ENCODE results near the gene PTPN5. TPM values are rescaled to one million over a fixed set of nuclear protein-coding genes. Genes with fewer than 3 reads are reported as not detected.

The PTPN5 gene
- total RNA-seq, 3 donors from 2014 or later: 0.14 to 0.92 (median 0.17) TPM

DNA sequence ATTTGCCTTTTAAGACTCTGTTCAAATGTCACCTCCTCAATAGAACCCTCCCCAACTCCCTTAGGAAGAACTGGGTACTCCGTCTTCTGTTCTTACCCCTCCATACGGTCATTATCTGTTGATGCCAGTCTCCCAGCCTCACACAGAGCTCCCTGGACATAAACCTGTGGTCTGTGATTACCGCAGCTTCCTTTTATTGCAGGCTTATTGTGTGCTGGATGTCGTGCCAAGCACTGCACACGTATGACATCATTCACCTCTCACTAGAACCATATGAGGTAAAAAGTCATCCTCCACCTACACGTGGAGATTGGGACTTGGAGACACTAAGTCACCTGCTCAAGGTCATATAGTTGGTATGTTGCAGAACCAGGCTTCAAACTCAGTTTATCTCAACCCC lies 15.3 kb downstream of the PTPN5 start:
- no peak for ATAC-seq
- no peaks in the 10 kb centered on the region for H3K36me3 ChIP-seq (ENCODE audit: low read depth)
- no peak for DNase-seq
- TF ChIP-seq, protein P1, sequence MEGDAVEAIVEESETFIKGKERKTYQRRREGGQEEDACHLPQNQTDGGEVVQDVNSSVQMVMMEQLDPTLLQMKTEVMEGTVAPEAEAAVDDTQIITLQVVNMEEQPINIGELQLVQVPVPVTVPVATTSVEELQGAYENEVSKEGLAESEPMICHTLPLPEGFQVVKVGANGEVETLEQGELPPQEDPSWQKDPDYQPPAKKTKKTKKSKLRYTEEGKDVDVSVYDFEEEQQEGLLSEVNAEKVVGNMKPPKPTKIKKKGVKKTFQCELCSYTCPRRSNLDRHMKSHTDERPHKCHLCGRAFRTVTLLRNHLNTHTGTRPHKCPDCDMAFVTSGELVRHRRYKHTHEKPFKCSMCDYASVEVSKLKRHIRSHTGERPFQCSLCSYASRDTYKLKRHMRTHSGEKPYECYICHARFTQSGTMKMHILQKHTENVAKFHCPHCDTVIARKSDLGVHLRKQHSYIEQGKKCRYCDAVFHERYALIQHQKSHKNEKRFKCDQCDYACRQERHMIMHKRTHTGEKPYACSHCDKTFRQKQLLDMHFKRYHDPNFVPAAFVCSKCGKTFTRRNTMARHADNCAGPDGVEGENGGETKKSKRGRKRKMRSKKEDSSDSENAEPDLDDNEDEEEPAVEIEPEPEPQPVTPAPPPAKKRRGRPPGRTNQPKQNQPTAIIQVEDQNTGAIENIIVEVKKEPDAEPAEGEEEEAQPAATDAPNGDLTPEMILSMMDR (IDR thresholded peaks at IDR 0.05): no peak
- H3K4me1 ChIP-seq (ENCODE audit: low read depth): no peaks in the 10 kb centered on the region
- no peaks in the 10 kb centered on the region for H3K9me3 ChIP-seq
- no peak overlapping the region for H3K4me3 ChIP-seq
- intact Hi-C loops (cut with DNase I, micrococcal nuclease): no loop called here

DNA sequence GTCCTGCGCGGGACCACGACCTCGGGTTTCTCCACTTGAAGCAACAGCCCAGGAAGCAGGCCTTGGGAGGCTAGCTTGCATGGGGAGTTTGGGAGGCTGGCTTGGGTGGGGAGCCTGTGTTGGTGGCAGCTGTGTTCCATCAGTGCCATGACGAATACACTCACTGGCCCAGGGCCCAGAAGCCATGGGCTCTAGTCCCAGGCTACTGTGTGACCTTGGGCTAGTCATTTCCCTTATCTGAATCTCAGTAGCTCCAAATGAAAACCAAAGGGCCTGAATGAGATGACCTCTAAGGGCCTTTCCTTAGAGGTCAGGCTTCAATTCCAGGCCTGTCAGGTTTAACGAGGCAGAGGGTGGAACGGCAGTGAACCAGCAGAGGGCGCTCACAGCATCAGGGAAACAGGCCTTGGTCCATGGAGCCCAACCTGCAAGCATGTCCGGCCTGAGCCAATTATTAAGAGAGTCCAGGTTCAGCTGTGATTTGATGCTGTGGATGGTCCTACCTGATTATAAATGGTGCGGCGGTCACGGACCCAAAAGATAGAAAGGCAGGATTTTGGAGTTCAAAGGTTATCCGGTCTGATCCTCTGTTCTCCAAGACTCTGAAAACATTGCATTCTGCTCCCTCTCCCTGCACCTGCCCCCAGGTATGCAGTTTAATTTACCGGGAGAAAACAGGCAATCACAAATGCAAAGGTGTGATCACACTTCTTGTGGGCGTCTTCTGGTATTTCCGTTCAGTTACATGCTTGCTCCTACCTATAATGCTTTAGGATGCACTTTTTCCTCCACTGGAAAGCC lies 15.9 kb downstream of the PTPN5 start:
- no peaks in the 10 kb centered on the region for H3K4me1 ChIP-seq (ENCODE audit: low read depth)
- ATAC-seq: peak; percentile 86
- H3K4me3 ChIP-seq: no peak overlapping the region
- H3K9me3 ChIP-seq: no peaks in the 10 kb centered on the region
- TF ChIP-seq, protein P1 (IDR thresholded peaks at IDR 0.05): peak; percentile 76
- intact Hi-C loops (cut with DNase I, micrococcal nuclease): no loop called here
- peak in 2 of 3 donors; percentile 77 to 84 for DNase-seq
- no peaks in the 10 kb centered on the region for H3K36me3 ChIP-seq (ENCODE audit: low read depth)

DNA sequence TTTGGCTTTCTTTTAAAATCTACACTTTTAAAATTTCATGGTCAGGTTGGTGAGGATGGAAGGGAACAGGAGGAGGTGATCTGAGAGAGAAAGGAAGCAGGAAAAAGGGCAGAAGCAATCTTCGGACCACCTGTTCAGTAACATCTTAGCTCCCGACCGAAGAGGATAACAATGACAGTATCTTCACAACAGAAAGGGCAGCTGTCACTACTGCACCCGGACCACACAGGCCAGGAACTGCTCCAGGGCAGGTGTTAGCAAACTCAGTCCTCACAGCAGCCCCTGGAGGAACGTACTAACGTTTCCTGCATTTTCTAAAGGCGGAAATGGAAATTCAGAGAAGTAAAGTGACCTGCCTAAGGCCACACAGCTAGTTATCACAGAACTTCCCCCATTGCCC lies 16.8 kb downstream of the PTPN5 start:
- no peaks in the 10 kb centered on the region for H3K9me3 ChIP-seq
- H3K36me3 ChIP-seq (ENCODE audit: low read depth): no peaks in the 10 kb centered on the region
- TF ChIP-seq, protein P1 (IDR thresholded peaks at IDR 0.05): no peak
- H3K4me1 ChIP-seq (ENCODE audit: low read depth): no peaks in the 10 kb centered on the region
- no peak for ATAC-seq
- intact Hi-C loops (cut with DNase I, micrococcal nuclease): no loop called here
- H3K4me3 ChIP-seq: no peak overlapping the region
- no peak for DNase-seq

DNA sequence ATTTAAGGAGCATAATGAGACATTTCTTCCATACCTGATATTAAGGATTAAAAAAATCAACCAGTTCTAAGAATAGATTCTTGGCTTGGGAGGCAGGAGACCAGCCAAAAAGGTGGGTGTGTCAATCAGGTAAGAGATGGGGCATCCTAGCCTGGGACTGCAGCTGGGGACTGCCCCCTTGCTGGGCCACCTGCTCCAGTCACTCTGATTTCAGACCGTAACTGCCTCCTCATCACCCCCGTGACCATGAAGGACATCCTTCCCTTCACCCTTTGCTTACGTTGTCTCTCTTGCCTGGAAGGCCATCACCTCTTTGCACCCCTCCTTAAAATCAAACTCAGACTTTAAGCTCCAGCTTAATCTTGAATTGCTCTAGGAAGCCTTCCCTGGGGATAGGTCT lies 17.9 kb downstream of the PTPN5 start:
- ATAC-seq (no peak), DNase-seq (no peak)
- TF ChIP-seq, protein P1 (IDR thresholded peaks at IDR 0.05): no peak
- H3K9me3 ChIP-seq: no peaks in the 10 kb centered on the region
- intact Hi-C loops (cut with DNase I, micrococcal nuclease): no loop called here
- no peaks in the 10 kb centered on the region for H3K36me3 ChIP-seq (ENCODE audit: low read depth)
- no peaks in the 10 kb centered on the region for H3K4me1 ChIP-seq (ENCODE audit: low read depth)
- no peak overlapping the region for H3K4me3 ChIP-seq

DNA sequence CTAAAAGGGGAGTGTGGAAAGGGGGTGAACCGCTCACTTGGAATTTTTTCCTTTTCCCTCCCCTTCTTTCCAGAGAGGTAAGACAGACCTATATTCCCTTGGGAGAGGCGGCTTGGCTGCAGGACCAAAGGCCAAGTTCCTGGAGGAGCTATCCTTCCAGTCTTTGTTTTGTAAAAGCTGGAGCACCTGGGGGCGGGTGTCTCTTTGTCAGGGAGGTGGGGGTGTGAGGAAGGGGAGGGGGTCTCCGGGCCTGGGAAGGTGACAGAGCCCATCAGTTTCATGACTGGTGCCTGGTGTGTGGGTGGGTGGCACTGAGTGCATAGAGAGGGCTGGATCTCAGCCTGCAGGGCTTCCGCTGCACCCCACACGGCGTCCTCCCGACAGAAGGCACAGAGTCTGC lies 18.5 kb downstream of the PTPN5 start:
- no peak for DNase-seq
- intact Hi-C loops (cut with DNase I, micrococcal nuclease): no loop called here
- Histone ChIP-seq H3K4me1 (ENCODE audit: low read depth) (no peaks in the 10 kb centered on the region), H3K4me3 (no peak overlapping the region), H3K36me3 (ENCODE audit: low read depth) (no peaks in the 10 kb centered on the region), H3K9me3 (no peaks in the 10 kb centered on the region)
- ATAC-seq: no peak
- TF ChIP-seq, protein P1 (IDR thresholded peaks at IDR 0.05): no peak
